ENCODE data around the gene CTDSPL.

CTDSPL gene

GRCh38 chr3:37988931-37989525, 127.3 kb downstream of the CTDSPL start:
- DNase-seq (ENCODE audit: low spot score) = no peak

GRCh38 chr3:37989821-37990480, 128.3 kb downstream of the CTDSPL start:
- DNase-seq (ENCODE audit: low spot score) = no peak

- DNase-seq (ENCODE audit: low spot score) = no peak
These were observed 128.8 kb downstream of the CTDSPL start, which contains the start of gene VILL for GRCh38 chr3:37990527-37990926. Gene VILL (plus strand): TSS chr3:37990786. CDS start chr3:37993673, 2,887 bp downstream.

GRCh38 chr3:37991109-37991508, 129.4 kb downstream of the CTDSPL start:
- no peak for DNase-seq (ENCODE audit: low spot score)

- DNase-seq (ENCODE audit: low spot score) = no peak
These were observed 130.1 kb downstream of the CTDSPL start for GRCh38 chr3:37991823-37992222.

GRCh38 chr3:37992271-37993066, 130.8 kb downstream of the CTDSPL start:
- DNase-seq (ENCODE audit: low spot score) = no peak

GRCh38 chr3:37993067-37993455, 131.4 kb downstream of the CTDSPL start:
- no peak for DNase-seq (ENCODE audit: low spot score)

- DNase-seq (ENCODE audit: low spot score) = no peak
These were observed 131.8 kb downstream of the CTDSPL start for GRCh38 chr3:37993460-37993819.

- peak; percentile 51 for DNase-seq (ENCODE audit: low spot score)
These were observed 132.3 kb downstream of the CTDSPL start for GRCh38 chr3:37993820-37994638.

- no peak for DNase-seq (ENCODE audit: low spot score)
These were observed 132.9 kb downstream of the CTDSPL start for GRCh38 chr3:37994639-37994972.

GRCh38 chr3:37995652-37996641, 134.3 kb downstream of the CTDSPL start:
- DNase-seq (ENCODE audit: low spot score) = no peak

- DNase-seq (ENCODE audit: low spot score) = peak; percentile 91
These were observed 135.2 kb downstream of the CTDSPL start for GRCh38 chr3:37996785-37997301.

- DNase-seq (ENCODE audit: low spot score) = no peak
These were observed 135.7 kb downstream of the CTDSPL start for GRCh38 chr3:37997342-37997741.

- no peak for DNase-seq (ENCODE audit: low spot score)
These were observed 136.2 kb downstream of the CTDSPL start for GRCh38 chr3:37997791-37998370.

- no peak for DNase-seq (ENCODE audit: low spot score)
These were observed 138.2 kb downstream of the CTDSPL start for GRCh38 chr3:37999836-38000235.

GRCh38 chr3:38000242-38000916, 138.7 kb downstream of the CTDSPL start:
- DNase-seq (ENCODE audit: low spot score) = no peak

GRCh38 chr3:38000965-38001455, 139.3 kb downstream of the CTDSPL start:
- no peak for DNase-seq (ENCODE audit: low spot score)

GRCh38 chr3:38001456-38002081, 139.9 kb downstream of the CTDSPL start:
- DNase-seq (ENCODE audit: low spot score) = no peak

- no peak for DNase-seq (ENCODE audit: low spot score)
These were observed 140.7 kb downstream of the CTDSPL start for GRCh38 chr3:38002291-38002876.
